ENCODE results near the gene SREBF1. TPM values are rescaled to one million over a fixed set of nuclear protein-coding genes. Genes with fewer than 3 reads are reported as not detected.

The SREBF1 gene
- polyA plus RNA-seq, 1 of the 3 experiments (the other 2 are of a cell fraction), result 20.4 TPM

DNA sequence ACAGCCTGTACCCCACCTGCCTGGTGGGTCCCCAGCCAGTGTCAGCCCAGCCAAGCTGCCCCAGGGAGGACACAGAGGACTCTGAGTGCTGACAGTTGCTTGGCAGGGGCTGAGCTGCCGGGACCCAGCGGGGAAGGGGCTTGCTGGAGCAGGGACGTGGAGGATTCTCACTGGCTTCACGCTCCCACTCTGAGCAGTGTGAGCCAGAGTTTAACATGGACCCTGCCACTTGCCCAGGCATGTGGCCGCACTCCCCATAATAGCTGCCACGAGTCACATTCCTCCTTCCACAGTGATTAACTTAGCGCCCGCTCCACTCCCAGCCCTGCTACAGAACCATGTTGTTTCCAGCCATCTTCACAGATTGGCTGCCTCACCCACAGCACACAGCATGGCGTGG lies 31.2 kb downstream of the SREBF1 start (continued):
- TF ChIP-seq, protein P1, sequence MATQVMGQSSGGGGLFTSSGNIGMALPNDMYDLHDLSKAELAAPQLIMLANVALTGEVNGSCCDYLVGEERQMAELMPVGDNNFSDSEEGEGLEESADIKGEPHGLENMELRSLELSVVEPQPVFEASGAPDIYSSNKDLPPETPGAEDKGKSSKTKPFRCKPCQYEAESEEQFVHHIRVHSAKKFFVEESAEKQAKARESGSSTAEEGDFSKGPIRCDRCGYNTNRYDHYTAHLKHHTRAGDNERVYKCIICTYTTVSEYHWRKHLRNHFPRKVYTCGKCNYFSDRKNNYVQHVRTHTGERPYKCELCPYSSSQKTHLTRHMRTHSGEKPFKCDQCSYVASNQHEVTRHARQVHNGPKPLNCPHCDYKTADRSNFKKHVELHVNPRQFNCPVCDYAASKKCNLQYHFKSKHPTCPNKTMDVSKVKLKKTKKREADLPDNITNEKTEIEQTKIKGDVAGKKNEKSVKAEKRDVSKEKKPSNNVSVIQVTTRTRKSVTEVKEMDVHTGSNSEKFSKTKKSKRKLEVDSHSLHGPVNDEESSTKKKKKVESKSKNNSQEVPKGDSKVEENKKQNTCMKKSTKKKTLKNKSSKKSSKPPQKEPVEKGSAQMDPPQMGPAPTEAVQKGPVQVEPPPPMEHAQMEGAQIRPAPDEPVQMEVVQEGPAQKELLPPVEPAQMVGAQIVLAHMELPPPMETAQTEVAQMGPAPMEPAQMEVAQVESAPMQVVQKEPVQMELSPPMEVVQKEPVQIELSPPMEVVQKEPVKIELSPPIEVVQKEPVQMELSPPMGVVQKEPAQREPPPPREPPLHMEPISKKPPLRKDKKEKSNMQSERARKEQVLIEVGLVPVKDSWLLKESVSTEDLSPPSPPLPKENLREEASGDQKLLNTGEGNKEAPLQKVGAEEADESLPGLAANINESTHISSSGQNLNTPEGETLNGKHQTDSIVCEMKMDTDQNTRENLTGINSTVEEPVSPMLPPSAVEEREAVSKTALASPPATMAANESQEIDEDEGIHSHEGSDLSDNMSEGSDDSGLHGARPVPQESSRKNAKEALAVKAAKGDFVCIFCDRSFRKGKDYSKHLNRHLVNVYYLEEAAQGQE (IDR thresholded peaks at IDR 0.05; ENCODE audit: low read depth, low read length), result no peak
- TF ChIP-seq, protein P2, sequence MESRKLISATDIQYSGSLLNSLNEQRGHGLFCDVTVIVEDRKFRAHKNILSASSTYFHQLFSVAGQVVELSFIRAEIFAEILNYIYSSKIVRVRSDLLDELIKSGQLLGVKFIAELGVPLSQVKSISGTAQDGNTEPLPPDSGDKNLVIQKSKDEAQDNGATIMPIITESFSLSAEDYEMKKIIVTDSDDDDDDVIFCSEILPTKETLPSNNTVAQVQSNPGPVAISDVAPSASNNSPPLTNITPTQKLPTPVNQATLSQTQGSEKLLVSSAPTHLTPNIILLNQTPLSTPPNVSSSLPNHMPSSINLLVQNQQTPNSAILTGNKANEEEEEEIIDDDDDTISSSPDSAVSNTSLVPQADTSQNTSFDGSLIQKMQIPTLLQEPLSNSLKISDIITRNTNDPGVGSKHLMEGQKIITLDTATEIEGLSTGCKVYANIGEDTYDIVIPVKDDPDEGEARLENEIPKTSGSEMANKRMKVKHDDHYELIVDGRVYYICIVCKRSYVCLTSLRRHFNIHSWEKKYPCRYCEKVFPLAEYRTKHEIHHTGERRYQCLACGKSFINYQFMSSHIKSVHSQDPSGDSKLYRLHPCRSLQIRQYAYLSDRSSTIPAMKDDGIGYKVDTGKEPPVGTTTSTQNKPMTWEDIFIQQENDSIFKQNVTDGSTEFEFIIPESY (IDR thresholded peaks at IDR 0.05; ENCODE audit: borderline replicate concordance, low read depth), result no peak
- TF ChIP-seq ELF1 (IDR thresholded peaks at IDR 0.05), result no peak
- TF ChIP-seq, protein P3, sequence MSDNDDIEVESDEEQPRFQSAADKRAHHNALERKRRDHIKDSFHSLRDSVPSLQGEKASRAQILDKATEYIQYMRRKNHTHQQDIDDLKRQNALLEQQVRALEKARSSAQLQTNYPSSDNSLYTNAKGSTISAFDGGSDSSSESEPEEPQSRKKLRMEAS (IDR thresholded peaks at IDR 0.05; ENCODE audit: low read depth), result no peak
- no peak for TF ChIP-seq TEAD4 (IDR thresholded peaks at IDR 0.05; ENCODE audit: borderline replicate concordance, insufficient read depth)
- no peak for TF ChIP-seq SMC3 (IDR thresholded peaks at IDR 0.05; ENCODE audit: low read depth, low read length)
- no peak for TF ChIP-seq FOXM1 (IDR thresholded peaks at IDR 0.05; ENCODE audit: low read depth)

DNA sequence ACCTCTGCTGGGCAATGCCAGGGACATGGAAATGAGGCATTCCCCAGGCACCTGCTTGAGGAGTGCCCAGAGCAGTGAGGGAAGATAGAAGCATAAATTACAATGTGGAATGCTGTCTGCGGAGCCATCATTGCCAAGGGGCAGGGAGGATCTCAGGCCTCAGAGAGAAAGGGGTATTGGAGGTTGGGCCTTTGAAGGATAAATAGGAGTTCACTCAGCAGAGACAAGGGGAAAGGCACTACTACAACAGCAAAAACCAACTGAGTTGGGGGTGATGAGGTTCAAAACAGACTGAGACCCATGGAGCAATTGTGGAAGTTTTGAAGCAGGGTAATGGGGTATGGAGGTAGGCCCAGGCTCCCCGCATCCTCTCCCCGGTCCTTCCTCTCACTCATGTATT lies 32.8 kb downstream of the SREBF1 start:
- Histone ChIP-seq H3K27me3 (ENCODE audit: insufficient read depth) (no peaks in the 10 kb centered on the region), H3K36me3 (replicated peaks in 1 of 2; ENCODE audit: control insufficient read depth in 1 of 2, insufficient read depth in 2 of 2, low read length in 1 of 2) (peaks cover 9 to 40% of the 10 kb centered on the region in 2 experiments), H3K4me2 (no peak overlapping the region), H3K4me3 (ENCODE audit: low read depth in 2 of 2, low read length in 1 of 2) (no peak overlapping the region), H3K9ac (no peak overlapping the region), H3K79me2 (ENCODE audit: insufficient read depth) (no peaks in the 10 kb centered on the region), H3K27ac (ENCODE audit: low read depth in 2 of 2, low read length in 1 of 2) (no peak overlapping the region), H3K9me3 (no peaks in the 10 kb centered on the region), H3F3A (replicated peaks; ENCODE audit: insufficient read depth) (no peaks in the 10 kb centered on the region), H3K9me2 (no peaks in the 10 kb centered on the region), H3K4me1 (ENCODE audit: control insufficient read depth in 1 of 2, insufficient read depth in 2 of 2, low read depth in 1 of 2, low read length in 1 of 2) (peaks cover 0 to 31% of the 10 kb centered on the region in 2 experiments; a peak in 1 of 4 replicates), H4K20me1 (ENCODE audit: insufficient read depth) (peaks cover 6% of the 10 kb centered on the region; the same call in 1 of the 2 replicates), H2AFZ (ENCODE audit: low read depth) (no peak overlapping the region)
- ChIA-PET POLR2A (no interaction called here), CTCF (no interaction called here)
- 92% methylated on average over 2 of the region's 3 CpGs for WGBS (ENCODE audit: low lambda C conversion rate)
- DNase-seq, result no peak
- no peak for TF ChIP-seq SMC3 (IDR thresholded peaks at IDR 0.05; ENCODE audit: low read depth, low read length)
- TF ChIP-seq, protein P1 (IDR thresholded peaks at IDR 0.05; ENCODE audit: low read depth, low read length), result no peak
- no peak for TF ChIP-seq GATA2 (CRISPR knock-in tag; IDR thresholded peaks at IDR 0.05)
- no peak for TF ChIP-seq FOSL2 (IDR thresholded peaks at IDR 0.05; ENCODE audit: borderline replicate concordance, low read depth)
- no peak for TF ChIP-seq MEF2A (IDR thresholded peaks at IDR 0.05; ENCODE audit: borderline replicate concordance, low read depth)
- no peak for TF ChIP-seq RCOR1 (IDR thresholded peaks at IDR 0.05; ENCODE audit: low read length)
